DMS 273 (cell line): ENCODE measurements around the gene CPSF4L.
A peak's percentile ranks its signal among the peaks of the same experiment; 100 is the strongest.
"Not testable (repeated sequence)": the region's sequence is repeated elsewhere in the genome, so short reads cannot be mapped to it uniquely, and the experiment has no call there.

Source experiments
- DNase-seq: peaks from one replicate; lab custom pipeline; 2025; ENCODE audit not compliant: unreplicated experiment; lab: John Stamatoyannopoulos, UW

CPSF4L gene

GRCh38 chr17:73269791-73270190, 8.1 kb upstream of the CPSF4L start:
- DNase-seq, result no peak

- no peak for DNase-seq
Measured at GRCh38 chr17:73269329-73269615, 7.6 kb upstream of the CPSF4L start.

DNA sequence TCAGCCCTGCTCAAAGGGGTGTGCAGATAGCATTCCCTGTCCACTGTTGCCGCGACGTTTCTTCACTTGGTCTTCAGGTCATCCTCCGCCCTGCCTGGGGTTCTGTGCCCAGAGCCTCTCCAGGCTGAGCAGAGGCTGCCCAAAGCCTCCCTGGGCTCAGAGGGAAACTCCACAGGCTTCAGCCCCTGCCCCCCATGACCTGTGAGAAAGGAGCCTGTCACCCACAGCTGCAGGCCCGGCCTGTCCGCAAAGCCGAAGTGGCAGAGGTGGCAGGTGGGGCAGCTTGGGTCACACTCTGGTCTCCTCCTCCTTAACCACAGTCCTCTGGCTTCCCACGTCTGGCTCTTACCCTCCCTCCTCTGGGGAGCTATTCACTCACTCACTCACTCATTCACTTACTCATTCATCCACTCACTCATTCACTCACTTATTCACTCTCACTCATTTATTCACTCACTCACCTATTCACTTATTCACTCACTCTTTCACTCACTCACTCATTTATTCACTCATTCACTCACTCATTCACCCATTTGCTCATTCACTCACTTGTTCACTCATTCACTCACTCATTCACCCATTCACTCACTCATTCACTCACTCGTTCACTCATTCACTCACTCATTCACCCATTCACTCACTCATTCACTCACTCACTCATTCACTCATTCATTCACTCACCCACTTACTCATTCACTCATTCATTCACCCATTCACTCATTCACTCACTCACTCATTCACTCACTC, 7.1 kb upstream of the CPSF4L start:
- DNase-seq, result no peak

- DNase-seq, result no peak
Measured at GRCh38 chr17:73267648-73268537, 6.2 kb upstream of the CPSF4L start.

DNA sequence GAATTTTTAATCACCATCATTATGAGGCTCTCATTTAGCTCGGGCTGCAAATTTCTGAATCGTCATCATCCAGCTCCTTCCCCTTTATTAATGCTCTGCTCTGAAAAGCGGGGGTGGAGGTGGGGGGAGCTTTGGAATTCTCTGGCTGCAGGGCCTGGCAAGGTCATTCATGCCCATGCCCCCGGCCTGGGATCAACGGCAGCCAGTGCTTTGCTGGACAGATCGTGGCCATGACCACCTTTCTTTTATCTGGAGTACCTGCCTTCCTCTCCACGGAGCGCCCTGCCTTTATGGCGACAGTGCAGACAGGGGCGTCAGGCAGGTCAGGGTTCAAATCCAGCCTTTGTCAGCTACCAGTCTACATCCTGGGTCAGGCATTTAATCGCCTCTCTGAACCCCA, 5.1 kb upstream of the CPSF4L start:
- no peak for DNase-seq

DNA sequence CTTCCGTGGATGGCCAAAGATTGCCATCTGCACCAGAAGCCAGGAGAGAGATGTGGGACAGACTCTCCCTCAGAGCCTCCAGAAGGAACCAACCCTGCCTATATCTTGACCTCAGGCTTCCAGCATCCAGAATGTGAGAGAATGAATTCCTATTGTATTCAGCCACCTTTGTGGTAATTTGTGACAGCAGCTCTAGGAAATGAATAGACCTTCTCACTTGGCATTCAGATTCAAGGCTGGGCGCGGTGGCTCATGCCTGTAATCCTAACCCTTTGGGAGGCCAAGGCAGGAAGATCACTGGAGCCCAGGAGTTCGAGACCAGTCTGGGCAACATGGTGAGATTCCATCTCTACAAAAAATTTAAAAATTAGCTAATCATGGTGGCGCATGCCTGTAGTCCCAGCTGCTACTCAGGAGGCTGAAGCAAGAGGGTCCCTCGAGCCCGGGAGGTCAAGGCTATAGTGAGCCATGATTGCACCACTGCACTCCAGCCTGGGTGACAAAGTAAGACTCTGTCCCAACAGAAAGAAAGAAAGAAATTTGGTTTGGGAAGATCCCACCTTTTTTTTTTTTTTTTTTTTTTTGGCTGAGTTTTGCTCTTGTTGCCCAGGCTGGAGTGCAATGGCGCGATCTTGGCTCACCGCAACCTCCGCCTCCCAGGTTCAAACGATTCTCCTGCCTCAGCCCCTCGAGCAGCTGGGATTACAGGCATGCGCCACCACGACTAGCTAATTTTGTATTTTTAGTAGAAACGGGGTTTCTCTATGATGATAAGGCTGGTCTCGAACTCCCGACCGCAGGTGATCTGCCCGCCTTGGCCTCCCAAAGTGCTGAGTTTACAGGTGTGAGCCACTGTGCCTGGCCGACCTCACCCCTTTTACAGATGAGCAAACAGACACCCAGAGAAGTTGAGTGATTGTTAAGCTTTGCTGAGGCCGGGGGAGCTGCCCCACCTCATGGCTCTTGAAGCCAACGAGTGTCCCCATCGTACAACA, 4.3 kb upstream of the CPSF4L start:
- no peak for DNase-seq

DNA sequence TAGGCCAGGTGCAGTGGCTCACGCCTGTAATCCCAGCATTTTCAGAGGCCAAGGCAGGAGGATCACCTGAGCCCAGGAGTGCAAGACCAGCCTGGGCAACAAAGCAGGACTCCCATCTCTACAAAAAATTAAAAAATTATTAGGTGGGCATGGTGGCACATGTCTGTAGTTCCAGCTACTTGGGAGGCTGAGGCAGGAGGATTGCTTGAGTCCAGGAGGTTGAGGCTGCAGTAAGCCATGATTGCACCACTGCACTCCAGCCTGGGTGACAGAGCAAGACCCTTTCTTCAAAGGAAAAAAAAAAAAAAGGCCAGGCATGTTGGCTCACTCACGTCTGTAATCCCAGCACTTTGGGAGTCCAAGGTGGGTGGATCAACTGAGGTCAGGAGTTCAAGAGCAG, 2.8 kb upstream of the CPSF4L start:
- DNase-seq, result not testable (repeated sequence)

GRCh38 chr17:73262676-73263642, 1.3 kb upstream of the CPSF4L start:
- peak; percentile 72 for DNase-seq

DNA sequence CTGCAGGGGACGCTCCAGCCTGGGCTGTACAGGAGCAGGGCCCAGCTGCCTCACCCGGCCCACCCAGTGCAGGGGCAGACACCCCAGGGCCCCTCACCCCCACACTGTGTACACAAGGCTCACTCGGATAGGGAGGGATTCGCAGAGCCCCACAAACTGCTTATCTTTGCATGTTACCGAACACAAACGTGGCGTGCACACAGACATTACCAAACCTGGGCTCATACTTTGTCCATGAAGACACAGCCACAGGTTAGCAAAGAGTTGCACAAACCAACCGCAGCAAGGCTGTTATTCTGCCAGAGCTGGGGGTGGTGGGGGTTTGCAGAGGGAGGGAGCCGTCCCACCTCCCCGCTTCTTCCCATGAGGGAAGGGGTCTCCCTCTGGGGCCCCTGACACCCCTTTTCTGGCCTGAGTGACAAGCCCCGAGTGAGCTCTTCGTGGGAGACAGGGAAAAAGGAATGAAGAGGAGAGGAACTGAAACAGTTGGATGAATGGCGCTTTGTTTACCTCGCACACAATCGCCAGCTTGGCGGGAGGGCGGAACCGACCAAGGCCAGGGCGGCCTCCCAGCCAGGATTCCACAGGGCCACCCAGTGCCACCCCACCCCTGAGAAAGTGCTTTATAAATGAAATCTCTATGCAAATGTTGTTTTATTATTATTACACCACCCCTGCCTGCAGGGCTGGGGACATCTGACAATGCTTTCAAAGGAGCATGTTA, 434 bp upstream of the CPSF4L start:
- DNase-seq, result no peak

DNA sequence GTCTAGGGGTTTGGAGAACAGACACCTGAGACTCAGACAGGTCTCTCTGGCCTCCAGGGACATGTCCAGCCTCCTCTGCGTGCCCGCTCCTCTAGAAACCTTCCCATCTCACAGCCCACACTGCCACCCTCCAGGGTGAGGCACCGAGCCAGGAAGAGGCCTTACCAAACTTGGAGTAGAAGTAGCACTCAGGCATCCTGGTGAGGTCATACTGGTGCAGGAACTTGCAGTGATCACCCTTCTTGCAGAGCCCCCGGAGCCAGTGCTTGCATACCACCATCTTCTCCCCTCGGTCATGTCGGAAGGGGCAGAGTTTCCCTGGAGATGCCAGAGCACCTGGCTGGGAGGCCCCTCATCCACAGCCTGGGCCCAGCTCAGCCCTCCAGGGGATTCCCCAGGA, 4.2 kb downstream of the CPSF4L start:
- peak; percentile 23 for DNase-seq

- DNase-seq, result no peak
Measured at GRCh38 chr17:73256220-73256619, 5.5 kb downstream of the CPSF4L start.

GRCh38 chr17:73255671-73256181, 6.0 kb downstream of the CPSF4L start:
- peak; percentile 70 for DNase-seq

DNA sequence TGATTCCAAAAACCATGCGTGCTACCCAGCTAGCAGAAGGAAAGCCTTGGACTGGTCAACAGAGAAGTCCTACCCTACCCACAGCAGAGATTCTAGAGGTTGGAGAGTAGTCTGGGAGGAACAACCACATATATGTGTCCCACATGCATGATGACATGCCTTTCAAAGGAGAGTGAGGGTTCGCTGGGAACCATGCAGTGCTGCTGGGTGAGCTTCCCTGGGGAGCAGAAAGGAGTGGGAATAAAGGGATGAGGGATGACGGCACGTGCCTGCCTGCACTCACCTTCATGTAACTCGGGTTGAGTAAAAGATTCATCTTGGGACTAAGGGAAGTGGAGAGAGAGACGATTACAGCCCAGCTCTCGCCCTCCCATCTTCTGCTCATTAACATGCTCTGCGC, 9.8 kb downstream of the CPSF4L start:
- DNase-seq, result no peak

DNA sequence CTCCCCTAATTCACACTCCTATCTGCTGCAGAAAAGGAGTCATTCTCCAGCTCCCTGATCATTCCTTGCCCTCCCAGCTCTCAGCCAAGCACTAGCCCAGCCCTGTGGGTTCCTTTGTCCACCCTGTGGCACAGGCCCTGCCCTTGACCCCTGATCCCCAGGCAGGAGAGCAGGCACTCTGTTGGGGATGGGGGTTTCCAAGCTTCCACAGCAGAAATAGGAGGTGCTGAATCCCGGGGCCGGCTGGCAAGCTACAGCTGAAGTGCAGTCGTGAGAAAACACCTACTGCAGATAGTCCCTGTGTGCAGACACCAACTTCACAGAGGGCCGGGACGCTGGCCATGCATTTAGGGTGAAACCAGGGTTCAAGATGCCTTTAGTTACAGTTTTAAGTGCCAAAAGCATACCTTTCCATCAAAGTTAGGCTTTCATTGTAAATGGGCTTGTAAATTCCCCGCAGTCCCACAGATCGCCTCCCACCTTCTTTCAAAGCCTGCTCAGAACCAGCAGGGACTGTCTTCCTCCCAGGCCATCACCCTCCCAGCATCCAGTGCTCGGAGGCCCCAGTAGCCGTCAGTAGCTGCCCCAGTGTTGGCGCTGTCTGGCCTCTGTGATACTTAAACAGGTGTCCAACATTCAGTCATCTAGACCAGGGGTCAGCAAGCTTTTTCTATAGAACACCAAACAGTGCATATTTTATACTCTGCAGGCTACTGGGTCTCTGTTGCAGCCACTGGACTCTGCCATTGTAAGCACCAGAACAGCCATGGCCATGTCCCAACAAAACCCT, 10.6 kb downstream of the CPSF4L start:
- no peak for DNase-seq

GRCh38 chr17:73249700-73250099, 12.0 kb downstream of the CPSF4L start:
- peak; percentile 45 for DNase-seq

GRCh38 chr17:73248532-73248931, 13.1 kb downstream of the CPSF4L start:
- no peak for DNase-seq

DNA sequence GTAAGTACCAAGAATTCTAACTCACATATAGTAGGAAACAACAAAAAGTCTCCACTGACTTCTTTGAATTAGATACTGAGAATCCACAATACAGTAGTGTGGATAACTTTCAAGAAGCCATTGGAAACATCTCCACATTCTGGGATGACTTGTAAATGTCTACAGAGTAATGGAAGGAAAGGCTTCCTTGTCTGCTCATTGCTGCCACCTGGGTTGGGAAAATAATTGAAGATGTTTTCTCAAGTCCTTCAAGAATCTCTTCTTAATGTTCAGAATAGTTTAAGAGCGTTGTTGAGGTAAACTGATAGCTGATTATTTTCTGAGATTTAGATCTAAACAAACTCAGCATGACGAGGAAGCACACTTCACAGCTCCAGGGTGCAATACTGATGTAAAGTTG, 14.0 kb downstream of the CPSF4L start:
- no peak for DNase-seq

GRCh38 chr17:73240561-73240960, 21.1 kb downstream of the CPSF4L start:
- no peak for DNase-seq
